Fibroblast of lung (primary cell): ENCODE results near the gene RIN3.

Source experiments
- CTCF ChIP-seq, 2 donors: IDR thresholded peaks in 1 of 2; conservative IDR thresholded peaks in 1 of 2; 1 replicate in 1 of 2; 2 replicates in 1 of 2; pipeline ENCODE4 v1.5.1; 2011 to 2012; ENCODE audit warnings: low read length in 2 of 2, control low read depth in 1 of 2, inconsistent platforms in 1 of 2, low read depth in 1 of 2, mild to moderate bottlenecking in 1 of 2
- EZH2 ChIP-seq: IDR thresholded peaks from 2 replicates; pipeline ENCODE4 v1.5.1; 2012; ENCODE audit warnings: low read length, control low read depth, mild to moderate bottlenecking; ENCODE audit errors: missing control alignments

DNA sequence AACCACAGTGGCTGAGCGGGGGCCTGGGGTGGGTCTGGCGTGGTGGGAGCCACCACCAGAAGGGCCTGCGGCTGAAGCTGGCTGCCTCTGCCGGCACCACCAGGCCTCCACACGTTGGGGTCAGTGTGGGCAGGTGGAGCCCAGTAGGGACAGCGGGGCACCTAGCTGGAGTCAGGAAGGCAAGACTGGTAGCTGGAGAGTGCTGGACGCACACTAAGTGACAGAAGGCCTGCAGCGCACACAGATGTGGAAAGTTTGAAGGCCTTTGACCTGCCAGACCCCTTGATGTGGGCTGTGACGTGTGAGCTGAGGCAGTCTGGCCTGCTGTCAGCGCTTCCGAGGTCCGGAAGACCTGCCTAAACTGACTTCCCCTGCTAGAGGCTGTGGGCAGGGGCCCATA lies 26.3 kb downstream of the RIN3 start:
- no peak for TF ChIP-seq CTCF (conservative IDR thresholded peaks at IDR 0.05 in 1 of 2, IDR thresholded peaks at IDR 0.05 in 1 of 2; ENCODE audit: low read depth in 1 of 2, low read length in 2 of 2)
- TF ChIP-seq EZH2: no peak
